Neural cell (in vitro differentiated cells): Measurements from ENCODE around the gene PRAMEF5.
"Not testable (repeated sequence)": the region's sequence is repeated elsewhere in the genome, so short reads cannot be mapped to it uniquely, and the experiment has no call there.

Source experiments
- EP300 ChIP-seq: fragments of 450-650 bp; conservative IDR thresholded peaks from 2 replicates; pipeline ENCODE4 v1.6.1; 2014; ENCODE audit warnings: antibody characterized with exemption, mild to moderate bottlenecking, moderate library complexity; ENCODE audit not compliant: poor library complexity, severe bottlenecking
- EZH2 ChIP-seq: fragments of 200-600, 300-800 bp; shearing (Covaris generic), sonication (generic); IDR thresholded peaks from 2 replicates; pipeline ENCODE4 v1.6.1; 2014; ENCODE audit warnings: antibody characterized with exemption, low read length, borderline replicate concordance, mild to moderate bottlenecking; ENCODE audit not compliant: insufficient read depth, poor library complexity, severe bottlenecking
- MXI1 ChIP-seq: fragments of 450-650 bp; conservative IDR thresholded peaks from 2 replicates; pipeline ENCODE4 v1.6.1; 2014; ENCODE audit warnings: antibody characterized with exemption, mild to moderate bottlenecking; ENCODE audit not compliant: poor library complexity, severe bottlenecking
- POLR2AphosphoS5 ChIP-seq: IDR thresholded peaks from 2 replicates; pipeline ENCODE4 v1.6.1; 2012
- RAD21 ChIP-seq: fragments of 450-650 bp; conservative IDR thresholded peaks from 2 replicates; pipeline ENCODE4 v1.6.1; 2014; ENCODE audit warnings: antibody characterized with exemption, mild to moderate bottlenecking, moderate library complexity
- REST ChIP-seq: IDR thresholded peaks from 2 replicates; pipeline ENCODE4 v1.6.1; 2012; ENCODE audit warnings: borderline replicate concordance
- TAF1 ChIP-seq: IDR thresholded peaks from 2 replicates; pipeline ENCODE4 v1.6.1; 2012; ENCODE audit warnings: low read depth
- TF ChIP-seq, protein P1 (sequence below): fragments of 450-650 bp; IDR thresholded peaks from 2 replicates; pipeline ENCODE4 v1.5.1; 2014; ENCODE audit warnings: antibody characterized with exemption, mild to moderate bottlenecking, moderate library complexity; ENCODE audit not compliant: poor library complexity, severe bottlenecking

DNA sequence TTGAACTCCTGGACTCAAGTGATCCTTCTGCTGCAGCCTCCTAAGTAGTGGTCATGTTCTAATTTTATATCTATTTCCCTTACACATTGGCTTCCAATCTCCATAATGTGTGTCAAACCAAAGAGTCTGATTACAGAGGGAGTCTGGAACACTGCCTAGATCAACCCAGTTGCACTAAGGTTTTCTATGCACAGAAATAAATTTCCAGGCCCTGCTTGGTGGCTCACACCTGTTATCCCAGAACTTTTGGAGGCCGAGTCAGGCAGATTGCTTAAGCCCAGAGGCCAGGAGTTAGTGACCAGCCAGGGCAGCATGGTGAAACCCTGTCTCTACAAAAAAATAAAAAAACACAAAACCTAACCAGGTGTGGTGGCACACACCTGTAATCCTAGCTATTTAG lies 19.9 kb upstream of the PRAMEF5 start:
- TF ChIP-seq, protein P1, sequence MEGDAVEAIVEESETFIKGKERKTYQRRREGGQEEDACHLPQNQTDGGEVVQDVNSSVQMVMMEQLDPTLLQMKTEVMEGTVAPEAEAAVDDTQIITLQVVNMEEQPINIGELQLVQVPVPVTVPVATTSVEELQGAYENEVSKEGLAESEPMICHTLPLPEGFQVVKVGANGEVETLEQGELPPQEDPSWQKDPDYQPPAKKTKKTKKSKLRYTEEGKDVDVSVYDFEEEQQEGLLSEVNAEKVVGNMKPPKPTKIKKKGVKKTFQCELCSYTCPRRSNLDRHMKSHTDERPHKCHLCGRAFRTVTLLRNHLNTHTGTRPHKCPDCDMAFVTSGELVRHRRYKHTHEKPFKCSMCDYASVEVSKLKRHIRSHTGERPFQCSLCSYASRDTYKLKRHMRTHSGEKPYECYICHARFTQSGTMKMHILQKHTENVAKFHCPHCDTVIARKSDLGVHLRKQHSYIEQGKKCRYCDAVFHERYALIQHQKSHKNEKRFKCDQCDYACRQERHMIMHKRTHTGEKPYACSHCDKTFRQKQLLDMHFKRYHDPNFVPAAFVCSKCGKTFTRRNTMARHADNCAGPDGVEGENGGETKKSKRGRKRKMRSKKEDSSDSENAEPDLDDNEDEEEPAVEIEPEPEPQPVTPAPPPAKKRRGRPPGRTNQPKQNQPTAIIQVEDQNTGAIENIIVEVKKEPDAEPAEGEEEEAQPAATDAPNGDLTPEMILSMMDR = not testable (repeated sequence)
- not testable (repeated sequence) for TF ChIP-seq EZH2, POLR2AphosphoS5, RAD21, MXI1, REST, EP300, TAF1
